GM19043 (cell line): ENCODE results near the gene TMEM131L.
"Not testable (repeated sequence)": the region's sequence is repeated elsewhere in the genome, so short reads cannot be mapped to it uniquely, and the experiment has no call there.

Experiments
- ATAC-seq: cut with Tn5 transposase; IDR thresholded peaks from one replicate; pipeline ENCODE4 v1.9.1; 2021; ENCODE audit warnings: low read depth; ENCODE audit not compliant: unreplicated experiment

The TMEM131L gene

GRCh38 chr4:153501578-153501977 is 35.4 kb downstream of the TMEM131L start:
- ATAC-seq: no peak

GRCh38 chr4:153502584-153502983 is 36.4 kb downstream of the TMEM131L start:
- ATAC-seq: no peak

- ATAC-seq: no peak
These were observed 40.5 kb downstream of the TMEM131L start for GRCh38 chr4:153506341-153507309.

GRCh38 chr4:153507310-153508073 is 41.3 kb downstream of the TMEM131L start:
- no peak for ATAC-seq

GRCh38 chr4:153509212-153509611 is 43.1 kb downstream of the TMEM131L start:
- not testable (repeated sequence) for ATAC-seq

- no peak for ATAC-seq
These were observed 43.6 kb downstream of the TMEM131L start for GRCh38 chr4:153509724-153510123.

- no peak for ATAC-seq
These were observed 44.3 kb downstream of the TMEM131L start for GRCh38 chr4:153510252-153511001.

GRCh38 chr4:153511104-153511503 is 44.9 kb downstream of the TMEM131L start:
- ATAC-seq: no peak

GRCh38 chr4:153512162-153512852 is 46.1 kb downstream of the TMEM131L start:
- no peak for ATAC-seq

GRCh38 chr4:153512952-153513500 is 46.9 kb downstream of the TMEM131L start:
- ATAC-seq: no peak

- no peak for ATAC-seq
These were observed 47.4 kb downstream of the TMEM131L start for GRCh38 chr4:153513596-153513995.

GRCh38 chr4:153514001-153514526 is 47.9 kb downstream of the TMEM131L start:
- no peak for ATAC-seq

- ATAC-seq: no peak
These were observed 48.7 kb downstream of the TMEM131L start for GRCh38 chr4:153514688-153515426.

- no peak for ATAC-seq
These were observed 51.0 kb downstream of the TMEM131L start for GRCh38 chr4:153517159-153517558.

GRCh38 chr4:153518001-153518400 is 51.8 kb downstream of the TMEM131L start:
- ATAC-seq: no peak

GRCh38 chr4:153518637-153519389 is 52.7 kb downstream of the TMEM131L start:
- ATAC-seq: no peak

GRCh38 chr4:153519687-153520086 is 53.5 kb downstream of the TMEM131L start:
- no peak for ATAC-seq

GRCh38 chr4:153520227-153520626 is 54.1 kb downstream of the TMEM131L start:
- ATAC-seq: no peak
